SK-N-SH (cell line): ENCODE results near the gene MAP1LC3B. TPM values are rescaled to one million over a fixed set of nuclear protein-coding genes. Genes with fewer than 3 reads are reported as not detected.

Source experiments
- CTCF ChIA-PET: fragments of 300-600, 350-600 bp; formaldehyde crosslinking; extraction: SDS; loops from one replicate; lab custom pipeline; 2021; lab: Yijun Ruan, JAX
- POLR2A ChIA-PET: fragments of 350-600 bp; sonication (Branson Sonifier 250); formaldehyde crosslinking; extraction: SDS; loops from one replicate; lab custom pipeline; 2020; ENCODE audit warnings: antibody characterized with exemption, inconsistent platforms; lab: Yijun Ruan, JAX
- DNase-seq: peaks from one replicate; pipeline ENCODE4 v3.0.0; 2012
- H2AFZ ChIP-seq: fragments of 200-600 bp; sonication (generic); 2 replicates; pipeline ENCODE4 v1.8.1; 2016; ENCODE audit warnings: antibody characterized with exemption, mild to moderate bottlenecking, low read depth
- H3F3A ChIP-seq: fragments of 200-600 bp; sonication (generic); replicated peaks from 2 replicates; pipeline ENCODE3; 2016; ENCODE audit warnings: antibody characterized with exemption, mild to moderate bottlenecking; ENCODE audit not compliant: insufficient read depth
- H3K27ac ChIP-seq, 2 experiments: fragments of 200-500 bp in 1 of 2; fragments of 200-600 bp in 1 of 2; sonication (Bioruptor generic) in 1 of 2; sonication (generic), shearing (Covaris generic) in 1 of 2; 2 replicates each; pipeline versions ENCODE4 v1.5.1 to v1.6.1; 2014 to 2016; ENCODE audit warnings: low read depth in 2 of 2, inconsistent platforms in 1 of 2, low read length in 1 of 2, mild to moderate bottlenecking in 1 of 2, mixed read lengths in 1 of 2
- H3K27me3 ChIP-seq: fragments of 200-600 bp; sonication (generic), shearing (Covaris generic); 2 replicates; pipeline ENCODE4 v1.6.1; 2016; ENCODE audit warnings: mixed run types; ENCODE audit not compliant: insufficient read depth
- H3K36me3 ChIP-seq, 2 experiments: fragments of 200-500 bp in 1 of 2; fragments of 200-600 bp in 1 of 2; sonication (Bioruptor generic) in 1 of 2; sonication (generic) in 1 of 2; replicated peaks in 1 of 2; 2 replicates each; pipeline versions ENCODE3 to v1.5.1; 2014 to 2016; ENCODE audit warnings: low read length in 1 of 2, mild to moderate bottlenecking in 1 of 2; ENCODE audit not compliant: insufficient read depth in 2 of 2, control insufficient read depth in 1 of 2
- H3K4me1 ChIP-seq, 2 experiments: fragments of 200-500 bp in 1 of 2; fragments of 200-600 bp in 1 of 2; sonication (Bioruptor generic) in 1 of 2; sonication (generic), shearing (Covaris generic) in 1 of 2; 2 replicates each; pipeline versions ENCODE4 v1.5.1 to v1.6.1; 2014 to 2016; ENCODE audit warnings: low read depth in 1 of 2, low read length in 1 of 2, mixed run types in 1 of 2; ENCODE audit not compliant: insufficient read depth in 2 of 2, control insufficient read depth in 1 of 2
- H3K4me2 ChIP-seq: fragments of 200-600 bp; sonication (generic), shearing (Covaris generic); 2 replicates; pipeline ENCODE4 v1.6.1; 2017; ENCODE audit warnings: mixed run types
- H3K4me3 ChIP-seq, 2 experiments: fragments of 200-500 bp in 1 of 2; fragments of 200-600 bp in 1 of 2; sonication (Bioruptor generic) in 1 of 2; sonication (generic), shearing (Covaris generic) in 1 of 2; 2 replicates each; pipeline versions ENCODE4 v1.5.1 to v1.8.1; 2014 to 2016; ENCODE audit warnings: low read depth in 2 of 2, inconsistent platforms in 1 of 2, low read length in 1 of 2, mild to moderate bottlenecking in 1 of 2, mixed read lengths in 1 of 2, moderate library complexity in 1 of 2
- H3K79me2 ChIP-seq: fragments of 200-600 bp; sonication (generic); 2 replicates; pipeline ENCODE4 v1.8.1; 2017; ENCODE audit warnings: mild to moderate bottlenecking; ENCODE audit not compliant: insufficient read depth
- H3K9ac ChIP-seq: fragments of 200-600 bp; sonication (generic); 2 replicates; pipeline ENCODE4 v1.6.1; 2017; ENCODE audit warnings: mixed run types
- H3K9me2 ChIP-seq: fragments of 200-600 bp; sonication (generic); 2 replicates; pipeline ENCODE4 v1.6.1; 2017; ENCODE audit warnings: mixed run types
- H3K9me3 ChIP-seq: fragments of 200-600 bp; sonication (generic); 2 replicates; pipeline ENCODE4 v1.6.1; 2017; ENCODE audit warnings: mixed run types, mild to moderate bottlenecking, moderate library complexity
- H4K20me1 ChIP-seq: fragments of 200-600 bp; sonication (generic); 2 replicates; pipeline ENCODE4 v1.6.1; 2017; ENCODE audit warnings: mild to moderate bottlenecking, mixed run types; ENCODE audit not compliant: insufficient read depth
- CHD2 ChIP-seq: fragments of 150-350 bp; IDR thresholded peaks from 2 replicates; pipeline ENCODE4 v1.6.1; 2018; ENCODE audit warnings: low read length; ENCODE audit not compliant: partially characterized antibody
- EZH2phosphoT487 ChIP-seq: fragments of 200-600 bp; sonication (generic); IDR thresholded peaks from 2 replicates; pipeline ENCODE4 v1.6.1; 2017; ENCODE audit warnings: low read depth, mixed run types, mild to moderate bottlenecking, antibody characterized with exemption, moderate library complexity, borderline replicate concordance
- FOXM1 ChIP-seq: IDR thresholded peaks from 2 replicates; pipeline ENCODE4 v1.4.0; 2012; ENCODE audit warnings: low read depth, mild to moderate bottlenecking
- GATA2 ChIP-seq: sonication (generic); formaldehyde crosslinking; IDR thresholded peaks from 2 replicates; pipeline ENCODE4 v1.5.0; 2020; ENCODE audit warnings: mild to moderate bottlenecking, missing genetic modification reagents
- JUND ChIP-seq: IDR thresholded peaks from 2 replicates; pipeline ENCODE4 v1.4.0; 2012
- MEF2A ChIP-seq: IDR thresholded peaks from 2 replicates; pipeline ENCODE4 v1.4.0; 2012; ENCODE audit warnings: low read depth, borderline replicate concordance
- NFIC ChIP-seq: IDR thresholded peaks from 2 replicates; pipeline ENCODE4 v1.4.0; 2012; ENCODE audit warnings: borderline replicate concordance
- POLR2AphosphoS5 ChIP-seq: IDR thresholded peaks from 2 replicates; pipeline ENCODE4 v1.6.1; 2012; ENCODE audit warnings: low read depth, low read length
- RXRA ChIP-seq: IDR thresholded peaks from 2 replicates; pipeline ENCODE4 v1.4.0; 2012; ENCODE audit warnings: low read depth, mild to moderate bottlenecking, borderline replicate concordance
- SMC3 ChIP-seq: IDR thresholded peaks from 2 replicates; pipeline ENCODE4 v1.6.1; 2012; ENCODE audit warnings: low read depth, low read length, improper control_type of control experiment
- TAF1 ChIP-seq: IDR thresholded peaks from 2 replicates; pipeline ENCODE4 v1.6.1; 2012; ENCODE audit warnings: low read depth, mild to moderate bottlenecking, low read length, moderate library complexity, borderline replicate concordance
- TCF12 ChIP-seq: IDR thresholded peaks from 2 replicates; pipeline ENCODE4 v1.4.0; 2012
- TEAD4 ChIP-seq: IDR thresholded peaks from 2 replicates; pipeline ENCODE4 v1.4.0; 2012; ENCODE audit warnings: mild to moderate bottlenecking, borderline replicate concordance; ENCODE audit not compliant: insufficient read depth
- WGBS: methylation state at CpG from one replicate; pipeline ENCODE4 v1.1.6; 2017; ENCODE audit warnings: low lambda C conversion rate; 5-methylcytosine and 5-hydroxymethylcytosine counted together
- polyA plus RNA-seq, 3 experiments: library from polyadenylated mRNA; depleted of rRNA; stranded (reverse); fragments of >200 nt; gene quantifications; 2 replicates each; pipeline ENCODE4 v1.2.3, GENCODE V29; 2012
- TF ChIP-seq, protein P1 (sequence below): fragments of 150-350 bp; IDR thresholded peaks from 2 replicates; pipeline ENCODE4 v1.6.1; 2017; ENCODE audit warnings: antibody characterized with exemption, low read length, low read depth, borderline replicate concordance
- TF ChIP-seq, protein P2 (sequence below): IDR thresholded peaks from 2 replicates; pipeline ENCODE4 v1.4.0; 2012; ENCODE audit warnings: low read depth, borderline replicate concordance
- TF ChIP-seq, protein P3 (sequence below): IDR thresholded peaks from 2 replicates; pipeline ENCODE4 v1.4.0; 2012; ENCODE audit warnings: low read depth
- TF ChIP-seq, protein P4 (sequence below): IDR thresholded peaks from 2 replicates; pipeline ENCODE4 v1.4.0; 2012; ENCODE audit warnings: low read depth, borderline replicate concordance
- TF ChIP-seq, protein P5 (sequence below): IDR thresholded peaks from 2 replicates; pipeline ENCODE4; 2012
- TF ChIP-seq, protein P6 (sequence below): fragments of 150-350 bp; IDR thresholded peaks from 2 replicates; pipeline ENCODE4 v1.6.1; 2016; ENCODE audit warnings: mild to moderate bottlenecking, low read depth, low read length

Gene MAP1LC3B
- polyA plus RNA-seq, 1 of the 3 experiments (the other 2 are of a cell fraction): 33.7 TPM

DNA sequence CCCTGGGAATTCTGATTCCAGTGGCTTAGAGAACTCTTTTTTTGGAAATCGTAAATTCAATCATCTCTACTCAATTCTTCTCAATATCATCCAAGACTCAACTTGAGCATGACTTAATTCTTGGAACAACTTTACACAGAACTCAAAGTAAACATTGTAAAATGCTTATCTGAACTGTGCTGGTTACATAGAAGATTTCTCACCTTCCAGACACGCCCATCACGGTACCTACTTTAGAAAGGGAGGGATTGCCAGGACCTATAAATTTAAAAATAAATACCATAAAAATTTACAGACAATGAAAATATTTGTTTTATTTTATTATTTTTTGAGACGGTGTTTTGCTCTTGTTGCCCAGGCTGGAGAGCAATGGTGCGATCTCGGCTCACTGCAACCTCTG lies 26.5 kb downstream of the MAP1LC3B start (continued):
- TF ChIP-seq, protein P1, sequence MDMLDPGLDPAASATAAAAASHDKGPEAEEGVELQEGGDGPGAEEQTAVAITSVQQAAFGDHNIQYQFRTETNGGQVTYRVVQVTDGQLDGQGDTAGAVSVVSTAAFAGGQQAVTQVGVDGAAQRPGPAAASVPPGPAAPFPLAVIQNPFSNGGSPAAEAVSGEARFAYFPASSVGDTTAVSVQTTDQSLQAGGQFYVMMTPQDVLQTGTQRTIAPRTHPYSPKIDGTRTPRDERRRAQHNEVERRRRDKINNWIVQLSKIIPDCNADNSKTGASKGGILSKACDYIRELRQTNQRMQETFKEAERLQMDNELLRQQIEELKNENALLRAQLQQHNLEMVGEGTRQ: no peak
- TF ChIP-seq POLR2AphosphoS5 (no peak), EZH2phosphoT487 (no peak)
- TF ChIP-seq, protein P2, sequence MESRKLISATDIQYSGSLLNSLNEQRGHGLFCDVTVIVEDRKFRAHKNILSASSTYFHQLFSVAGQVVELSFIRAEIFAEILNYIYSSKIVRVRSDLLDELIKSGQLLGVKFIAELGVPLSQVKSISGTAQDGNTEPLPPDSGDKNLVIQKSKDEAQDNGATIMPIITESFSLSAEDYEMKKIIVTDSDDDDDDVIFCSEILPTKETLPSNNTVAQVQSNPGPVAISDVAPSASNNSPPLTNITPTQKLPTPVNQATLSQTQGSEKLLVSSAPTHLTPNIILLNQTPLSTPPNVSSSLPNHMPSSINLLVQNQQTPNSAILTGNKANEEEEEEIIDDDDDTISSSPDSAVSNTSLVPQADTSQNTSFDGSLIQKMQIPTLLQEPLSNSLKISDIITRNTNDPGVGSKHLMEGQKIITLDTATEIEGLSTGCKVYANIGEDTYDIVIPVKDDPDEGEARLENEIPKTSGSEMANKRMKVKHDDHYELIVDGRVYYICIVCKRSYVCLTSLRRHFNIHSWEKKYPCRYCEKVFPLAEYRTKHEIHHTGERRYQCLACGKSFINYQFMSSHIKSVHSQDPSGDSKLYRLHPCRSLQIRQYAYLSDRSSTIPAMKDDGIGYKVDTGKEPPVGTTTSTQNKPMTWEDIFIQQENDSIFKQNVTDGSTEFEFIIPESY: no peak
- TF ChIP-seq, protein P3, sequence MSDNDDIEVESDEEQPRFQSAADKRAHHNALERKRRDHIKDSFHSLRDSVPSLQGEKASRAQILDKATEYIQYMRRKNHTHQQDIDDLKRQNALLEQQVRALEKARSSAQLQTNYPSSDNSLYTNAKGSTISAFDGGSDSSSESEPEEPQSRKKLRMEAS: no peak

DNA sequence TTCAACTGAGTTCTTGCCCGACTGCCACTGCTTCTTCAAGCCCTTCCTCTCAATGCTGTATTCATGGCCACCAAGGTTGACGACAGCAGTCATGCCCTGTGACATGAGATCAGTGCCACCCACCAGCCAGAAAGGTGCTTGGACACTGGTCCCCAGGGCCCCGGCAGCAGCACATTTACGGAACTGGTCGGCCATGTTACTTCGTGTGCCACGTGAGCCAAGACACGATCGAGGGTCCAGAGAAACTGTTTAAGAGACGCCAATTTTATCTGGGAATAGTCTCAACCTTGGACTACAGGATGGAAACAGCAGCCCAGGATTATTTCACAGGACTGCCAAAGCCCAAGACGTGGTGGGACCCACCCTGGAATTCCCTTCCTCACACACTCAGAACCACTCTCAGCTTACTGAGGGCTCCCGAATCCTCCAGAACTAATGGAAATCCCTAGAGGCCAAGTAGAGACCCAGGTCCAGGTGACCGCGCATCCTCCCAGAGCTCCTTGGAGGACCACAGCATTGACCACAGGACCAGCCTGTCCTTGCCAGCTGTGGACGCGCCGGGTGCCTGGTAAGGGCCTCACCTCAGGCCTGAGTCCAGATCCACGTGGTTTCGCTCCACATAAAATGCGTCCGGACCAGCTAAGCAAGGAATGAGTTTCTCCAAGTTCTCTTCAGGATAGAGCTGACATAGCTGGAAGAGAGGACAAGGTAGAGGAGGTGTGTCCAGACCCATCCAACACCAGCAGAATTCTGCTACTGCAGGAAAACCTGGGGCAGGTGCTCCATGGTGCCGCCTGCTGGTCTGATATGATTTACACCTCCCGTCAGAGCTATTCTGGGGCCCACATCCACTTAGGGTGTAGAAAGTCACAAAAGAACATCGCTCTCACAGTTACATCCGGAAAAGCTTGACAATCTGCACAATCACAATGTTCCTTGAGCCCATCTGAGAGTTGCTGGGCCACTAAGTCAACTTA lies 28.2 kb downstream of the MAP1LC3B start:
- Histone ChIP-seq H3K9me2 (no peaks in the 10 kb centered on the region), H4K20me1 (peaks cover 20% of the 10 kb centered on the region; the same call in 1 of the 2 replicates), H3K36me3 (peaks cover 36 to 48% of the 10 kb centered on the region in 2 experiments), H3K4me1 (peaks cover 0 to 3% of the 10 kb centered on the region in 2 experiments; a peak in 1 of 4 replicates), H3K9me3 (no peaks in the 10 kb centered on the region), H3K79me2 (peaks cover 8% of the 10 kb centered on the region; the same call in 1 of the 2 replicates), H3K27ac (no peak overlapping the region), H3K4me3 (no peak overlapping the region), H3F3A (no peaks in the 10 kb centered on the region), H3K9ac (no peak overlapping the region), H3K4me2 (no peak overlapping the region), H2AFZ (no peak overlapping the region), H3K27me3 (no peaks in the 10 kb centered on the region)
- CTCF ChIA-PET: interaction anchor here (1.0 to 2.0 kb wide), 4 partner anchors 12 to 215 kb away, joined by 3 to 5 read pairs (median 4); no protein-coding TSS in a partner anchor
- DNase-seq: no peak
- WGBS: 93% methylated on average over 17 of the region's 25 CpGs
- TF ChIP-seq, protein P4, sequence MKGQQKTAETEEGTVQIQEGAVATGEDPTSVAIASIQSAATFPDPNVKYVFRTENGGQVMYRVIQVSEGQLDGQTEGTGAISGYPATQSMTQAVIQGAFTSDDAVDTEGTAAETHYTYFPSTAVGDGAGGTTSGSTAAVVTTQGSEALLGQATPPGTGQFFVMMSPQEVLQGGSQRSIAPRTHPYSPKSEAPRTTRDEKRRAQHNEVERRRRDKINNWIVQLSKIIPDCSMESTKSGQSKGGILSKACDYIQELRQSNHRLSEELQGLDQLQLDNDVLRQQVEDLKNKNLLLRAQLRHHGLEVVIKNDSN: no peak
- TF ChIP-seq NFIC (no peak), JUND (no peak), CHD2 (no peak), SMC3 (no peak), RXRA (no peak), POLR2AphosphoS5 (no peak), TCF12 (no peak), GATA2 (CRISPR knock-in tag) (no peak), FOXM1 (no peak), TAF1 (no peak), MEF2A (no peak), TEAD4 (no peak)
- TF ChIP-seq, protein P5, sequence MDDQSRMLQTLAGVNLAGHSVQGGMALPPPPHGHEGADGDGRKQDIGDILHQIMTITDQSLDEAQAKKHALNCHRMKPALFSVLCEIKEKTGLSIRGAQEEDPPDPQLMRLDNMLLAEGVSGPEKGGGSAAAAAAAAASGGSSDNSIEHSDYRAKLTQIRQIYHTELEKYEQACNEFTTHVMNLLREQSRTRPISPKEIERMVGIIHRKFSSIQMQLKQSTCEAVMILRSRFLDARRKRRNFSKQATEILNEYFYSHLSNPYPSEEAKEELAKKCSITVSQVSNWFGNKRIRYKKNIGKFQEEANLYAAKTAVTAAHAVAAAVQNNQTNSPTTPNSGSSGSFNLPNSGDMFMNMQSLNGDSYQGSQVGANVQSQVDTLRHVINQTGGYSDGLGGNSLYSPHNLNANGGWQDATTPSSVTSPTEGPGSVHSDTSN: no peak
- TF ChIP-seq, protein P6, sequence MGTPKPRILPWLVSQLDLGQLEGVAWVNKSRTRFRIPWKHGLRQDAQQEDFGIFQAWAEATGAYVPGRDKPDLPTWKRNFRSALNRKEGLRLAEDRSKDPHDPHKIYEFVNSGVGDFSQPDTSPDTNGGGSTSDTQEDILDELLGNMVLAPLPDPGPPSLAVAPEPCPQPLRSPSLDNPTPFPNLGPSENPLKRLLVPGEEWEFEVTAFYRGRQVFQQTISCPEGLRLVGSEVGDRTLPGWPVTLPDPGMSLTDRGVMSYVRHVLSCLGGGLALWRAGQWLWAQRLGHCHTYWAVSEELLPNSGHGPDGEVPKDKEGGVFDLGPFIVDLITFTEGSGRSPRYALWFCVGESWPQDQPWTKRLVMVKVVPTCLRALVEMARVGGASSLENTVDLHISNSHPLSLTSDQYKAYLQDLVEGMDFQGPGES: no peak
- POLR2A ChIA-PET: no interaction called here
